Measurements from ENCODE around the gene TASL. TPM values are rescaled to one million over a fixed set of nuclear protein-coding genes. Genes with fewer than 3 reads are reported as not detected.

TASL gene
- total and polyA plus RNA-seq, 7 donors, result 0.04 to 0.34 (median 0.11) TPM; not detected in 1

DNA sequence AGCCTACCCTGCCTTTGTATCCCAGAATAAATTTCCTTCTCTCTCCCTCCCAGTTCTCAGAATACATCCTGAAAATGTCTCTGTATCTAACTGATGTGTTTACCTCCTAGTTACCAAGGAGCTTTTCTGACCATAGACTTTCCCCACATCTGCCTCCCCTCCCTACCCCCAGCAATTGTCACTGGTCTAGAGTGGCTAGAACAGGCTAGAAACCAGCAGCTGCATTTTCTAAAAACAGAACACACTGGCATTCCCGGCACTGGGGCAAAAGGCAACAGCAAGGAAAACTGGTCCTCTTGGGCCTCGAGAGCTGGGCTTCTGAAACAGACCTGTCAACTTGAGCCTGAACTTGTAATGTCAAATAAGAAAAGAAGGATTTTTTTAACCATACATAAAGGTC is 16.4 kb downstream of the TASL start:
- Histone ChIP-seq H3K27ac (no peak overlapping the region), H3K36me3 (ENCODE audit: insufficient read depth in 1 of 2, low read depth in 1 of 2) (no peaks in the 10 kb centered on the region), H3K9me3 (no peaks in the 10 kb centered on the region), H3K4me1 (no peaks in the 10 kb centered on the region), H3K27me3 (ENCODE audit: insufficient read depth in 3 of 3, low read length in 2 of 3) (peaks cover 0 to 3% (median 0%) of the 10 kb centered on the region in 3 donors), H3K4me3 (no peak overlapping the region)
- TF ChIP-seq, protein P1, sequence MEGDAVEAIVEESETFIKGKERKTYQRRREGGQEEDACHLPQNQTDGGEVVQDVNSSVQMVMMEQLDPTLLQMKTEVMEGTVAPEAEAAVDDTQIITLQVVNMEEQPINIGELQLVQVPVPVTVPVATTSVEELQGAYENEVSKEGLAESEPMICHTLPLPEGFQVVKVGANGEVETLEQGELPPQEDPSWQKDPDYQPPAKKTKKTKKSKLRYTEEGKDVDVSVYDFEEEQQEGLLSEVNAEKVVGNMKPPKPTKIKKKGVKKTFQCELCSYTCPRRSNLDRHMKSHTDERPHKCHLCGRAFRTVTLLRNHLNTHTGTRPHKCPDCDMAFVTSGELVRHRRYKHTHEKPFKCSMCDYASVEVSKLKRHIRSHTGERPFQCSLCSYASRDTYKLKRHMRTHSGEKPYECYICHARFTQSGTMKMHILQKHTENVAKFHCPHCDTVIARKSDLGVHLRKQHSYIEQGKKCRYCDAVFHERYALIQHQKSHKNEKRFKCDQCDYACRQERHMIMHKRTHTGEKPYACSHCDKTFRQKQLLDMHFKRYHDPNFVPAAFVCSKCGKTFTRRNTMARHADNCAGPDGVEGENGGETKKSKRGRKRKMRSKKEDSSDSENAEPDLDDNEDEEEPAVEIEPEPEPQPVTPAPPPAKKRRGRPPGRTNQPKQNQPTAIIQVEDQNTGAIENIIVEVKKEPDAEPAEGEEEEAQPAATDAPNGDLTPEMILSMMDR (IDR thresholded peaks at IDR 0.05), result no peak
- DNase-seq (no peak), ATAC-seq (peak in 2 of 4 donors; percentile 60 to 71)
- 32 to 47% (median 36%) methylated on average over 2 of the region's 2 CpGs for WGBS, 3 donors
- intact Hi-C loops (cut with DNase I), result no loop called here

DNA sequence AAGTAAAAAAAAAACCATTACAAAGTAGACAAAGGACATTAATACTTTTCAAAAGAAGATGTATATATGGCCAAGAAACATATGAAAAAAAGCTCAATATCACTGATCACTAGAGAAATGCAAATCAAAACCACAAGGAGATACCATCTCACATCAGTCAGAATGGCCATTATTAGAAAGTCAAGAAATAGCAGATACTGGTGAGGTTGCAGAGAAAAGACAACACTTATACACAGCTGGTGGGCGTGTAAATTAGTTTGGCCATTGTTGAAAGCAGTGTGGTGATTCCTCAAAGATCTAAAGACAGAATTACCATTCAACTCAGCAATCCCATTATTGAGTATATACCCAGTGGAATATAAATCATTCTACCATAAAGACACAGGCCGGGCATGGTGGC is 39.3 kb downstream of the TASL start:
- Histone ChIP-seq H3K27me3 (ENCODE audit: insufficient read depth in 3 of 3, low read length in 2 of 3) (no peaks in the 10 kb centered on the region), H3K9me3 (no peaks in the 10 kb centered on the region), H3K4me3 (no peak overlapping the region), H3K27ac (no peak overlapping the region), H3K36me3 (ENCODE audit: insufficient read depth in 1 of 2, low read depth in 1 of 2) (no peaks in the 10 kb centered on the region), H3K4me1 (no peaks in the 10 kb centered on the region)
- 79 to 83% (median 81%) methylated on average over 2 of the region's 2 CpGs for WGBS, 3 donors
- DNase-seq (no peak), ATAC-seq (no peak)
- intact Hi-C loops (cut with DNase I), result no loop called here
- TF ChIP-seq, protein P1 (IDR thresholded peaks at IDR 0.05), result no peak

DNA sequence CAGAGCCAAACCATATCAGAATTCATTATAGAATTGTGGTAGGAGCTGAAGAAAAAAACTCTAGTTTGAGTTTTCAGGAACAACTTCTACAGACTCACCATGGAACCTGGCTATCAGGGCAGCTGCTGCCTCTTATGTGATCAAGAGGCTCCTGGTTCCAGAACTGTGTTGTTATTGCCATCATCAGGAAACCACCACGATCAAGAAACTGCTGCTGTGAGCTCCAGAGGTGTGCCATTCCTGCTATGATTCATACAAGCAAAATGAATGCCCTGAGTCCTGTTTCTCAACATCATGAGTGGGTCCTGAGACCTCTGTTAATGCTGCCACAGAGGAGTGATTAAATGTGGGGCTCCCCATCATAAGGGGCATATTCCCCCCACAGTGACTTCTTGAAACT is 43.7 kb downstream of the TASL start:
- intact Hi-C loops (cut with DNase I), result no loop called here
- no peak for DNase-seq

GRCh38 chrX:30533266-30533665 is 44.3 kb downstream of the TASL start:
- TF ChIP-seq, protein P1 (IDR thresholded peaks at IDR 0.05), result no peak
- intact Hi-C loops (cut with DNase I), result no loop called here
- H3K27me3 ChIP-seq (ENCODE audit: insufficient read depth in 3 of 3, low read length in 2 of 3), result no peaks in the 10 kb centered on the region

More for the DNA sequence above, 43.7 kb downstream of the TASL start:
- TF ChIP-seq, protein P1 (IDR thresholded peaks at IDR 0.05), result no peak
- H3K4me1 ChIP-seq, result no peaks in the 10 kb centered on the region
- H3K9me3 ChIP-seq, result no peaks in the 10 kb centered on the region
- no peak overlapping the region for H3K4me3 ChIP-seq
- no peak for ATAC-seq
- no peaks in the 10 kb centered on the region for H3K27me3 ChIP-seq (ENCODE audit: insufficient read depth in 3 of 3, low read length in 2 of 3)
- H3K36me3 ChIP-seq (ENCODE audit: insufficient read depth in 1 of 2, low read depth in 1 of 2), result no peaks in the 10 kb centered on the region
- WGBS, 3 donors, result 22 to 50% (median 28%) methylated on average over 1 of the region's 1 CpG
- no peak overlapping the region for H3K27ac ChIP-seq

GRCh38 chrX:30530606-30531005 is 47.0 kb downstream of the TASL start:
- Histone ChIP-seq H3K4me3 (no peak overlapping the region), H3K36me3 (ENCODE audit: insufficient read depth in 1 of 2, low read depth in 1 of 2) (no peaks in the 10 kb centered on the region), H3K27me3 (ENCODE audit: insufficient read depth in 3 of 3, low read length in 2 of 3) (no peaks in the 10 kb centered on the region), H3K27ac (no peak overlapping the region), H3K4me1 (no peaks in the 10 kb centered on the region), H3K9me3 (no peaks in the 10 kb centered on the region)
- intact Hi-C loops (cut with DNase I), result no loop called here
- 40 to 66% (median 50%) methylated on average over 3 of the region's 3 CpGs for WGBS, 3 donors
- ATAC-seq, result no peak
- DNase-seq, result no peak
- TF ChIP-seq, protein P1 (IDR thresholded peaks at IDR 0.05), result no peak

More at GRCh38 chrX:30533266-30533665, 44.3 kb downstream of the TASL start:
- Histone ChIP-seq H3K36me3 (ENCODE audit: insufficient read depth in 1 of 2, low read depth in 1 of 2) (no peaks in the 10 kb centered on the region), H3K4me1 (no peaks in the 10 kb centered on the region), H3K4me3 (no peak overlapping the region), H3K27ac (no peak overlapping the region), H3K9me3 (no peaks in the 10 kb centered on the region)
- 62 to 80% (median 67%) methylated on average over 2 of the region's 2 CpGs for WGBS, 3 donors
- ATAC-seq (no peak), DNase-seq (no peak)
